Glomerular visceral epithelial cell (primary cell): ENCODE results near the gene MCHR1.
"Not testable (repeated sequence)": the region's sequence is repeated elsewhere in the genome, so short reads cannot be mapped to it uniquely, and the experiment has no call there.

Source experiments
- DNase-seq: peaks from one replicate; pipeline ENCODE4 v3.0.0-alpha.2; 2016; ENCODE audit errors: extremely low spot score

Gene MCHR1

GRCh38 chr22:40679249-40679963 is at the start of gene MCHR1:
MCHR1 (plus strand) TSS chr22:40679484; CDS start chr22:40679653, 169 bp downstream.
- no peak for DNase-seq

DNA sequence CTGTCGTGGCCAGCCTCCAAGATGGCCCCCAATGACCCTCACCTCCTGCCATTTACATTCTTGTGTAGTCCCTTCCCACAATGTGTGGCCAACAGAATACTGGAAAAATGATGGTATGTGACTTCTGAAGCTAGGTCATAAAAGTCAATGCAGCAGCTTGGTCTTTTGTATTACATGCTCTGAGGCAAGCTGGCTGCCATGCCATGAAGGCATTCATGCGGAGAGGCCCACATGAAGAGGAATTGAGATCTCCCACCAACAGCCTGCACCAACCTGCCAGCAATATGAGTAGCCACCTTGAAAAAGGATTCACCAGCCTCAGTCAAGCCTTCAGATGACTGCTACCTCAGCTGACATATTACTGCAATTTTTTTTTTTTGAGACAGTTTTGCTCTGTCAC is 47.4 kb upstream of the MCHR1 start:
- DNase-seq: peak; percentile 68

- DNase-seq: no peak
Observed at GRCh38 chr22:40633036-40633435, 46.2 kb upstream of the MCHR1 start.

DNA sequence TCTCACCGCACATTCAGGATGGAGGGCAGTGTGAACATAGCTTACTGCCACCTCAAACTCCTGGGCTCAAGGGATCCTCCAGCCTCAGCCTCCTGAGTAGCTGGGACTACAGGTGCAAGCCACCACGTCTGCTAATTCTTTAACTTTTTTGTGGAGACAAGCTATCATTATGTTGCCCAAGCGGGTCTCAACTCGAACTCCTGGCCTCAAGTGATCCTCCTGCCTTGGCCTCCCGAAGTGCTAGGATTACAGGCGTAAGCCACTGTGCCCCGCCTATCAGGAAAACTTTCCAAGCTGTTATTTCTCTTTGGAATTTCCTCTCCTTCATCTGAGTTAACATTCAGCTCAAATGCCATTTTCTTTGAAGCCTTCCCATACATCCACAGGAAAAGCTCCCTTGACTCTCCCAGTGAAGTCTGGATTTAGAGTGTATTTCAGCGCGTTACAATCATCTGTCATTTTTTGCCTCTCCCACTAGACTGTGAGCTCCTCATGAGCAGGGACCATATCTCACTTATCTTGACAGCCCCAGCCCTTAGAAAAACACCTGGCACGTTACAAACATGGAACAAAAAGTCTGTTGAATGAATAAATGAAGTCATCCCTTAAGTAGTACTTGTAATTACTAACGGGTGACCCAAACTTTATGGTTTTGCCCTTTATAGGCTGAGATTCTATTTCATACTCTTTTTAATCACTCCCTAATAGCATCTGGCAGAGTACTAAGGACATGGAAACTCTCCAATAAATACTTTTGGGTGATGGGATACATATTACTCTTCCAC is 45.0 kb upstream of the MCHR1 start:
- DNase-seq: no peak

DNA sequence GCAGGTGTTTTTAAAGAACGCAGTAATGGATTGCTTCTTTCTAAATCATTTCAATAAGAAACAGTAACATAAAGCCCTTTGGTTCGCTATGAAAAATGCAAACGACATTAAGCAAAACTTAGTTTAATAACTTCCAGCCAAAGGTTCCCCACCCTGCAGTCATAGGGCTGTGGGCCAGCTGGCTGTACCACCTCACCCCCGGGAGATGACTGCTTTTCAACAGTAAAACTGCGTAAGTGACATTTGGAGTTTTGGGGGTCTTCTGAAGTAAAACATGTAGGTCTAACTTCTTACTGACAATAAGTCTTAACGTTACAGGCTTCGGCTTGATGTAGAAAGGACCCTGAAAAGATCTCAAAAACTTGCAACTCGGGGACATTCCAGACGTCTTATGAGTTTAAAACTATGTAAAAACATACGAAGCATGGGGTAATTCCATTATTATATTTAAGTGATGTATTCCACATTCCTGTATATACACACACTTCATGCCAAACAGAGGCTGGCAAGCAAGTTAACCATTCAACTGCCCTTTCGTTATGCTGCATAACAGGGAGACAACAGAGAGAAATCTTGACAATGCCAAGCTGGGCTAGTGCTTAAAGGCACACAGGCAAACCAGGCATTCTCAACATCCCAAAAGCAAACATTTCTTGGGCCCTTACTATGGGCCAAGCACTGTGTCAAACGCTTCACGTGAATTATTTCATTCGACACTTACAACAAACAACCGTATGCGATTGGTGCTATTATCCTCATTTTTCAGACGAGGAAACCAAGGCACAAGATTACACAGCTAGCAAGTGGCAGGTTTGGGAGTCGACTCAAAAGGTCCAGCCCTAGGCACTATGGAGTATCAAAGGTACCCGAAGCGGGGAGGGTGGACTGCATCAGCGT is 44.0 kb upstream of the MCHR1 start:
- DNase-seq: no peak

DNA sequence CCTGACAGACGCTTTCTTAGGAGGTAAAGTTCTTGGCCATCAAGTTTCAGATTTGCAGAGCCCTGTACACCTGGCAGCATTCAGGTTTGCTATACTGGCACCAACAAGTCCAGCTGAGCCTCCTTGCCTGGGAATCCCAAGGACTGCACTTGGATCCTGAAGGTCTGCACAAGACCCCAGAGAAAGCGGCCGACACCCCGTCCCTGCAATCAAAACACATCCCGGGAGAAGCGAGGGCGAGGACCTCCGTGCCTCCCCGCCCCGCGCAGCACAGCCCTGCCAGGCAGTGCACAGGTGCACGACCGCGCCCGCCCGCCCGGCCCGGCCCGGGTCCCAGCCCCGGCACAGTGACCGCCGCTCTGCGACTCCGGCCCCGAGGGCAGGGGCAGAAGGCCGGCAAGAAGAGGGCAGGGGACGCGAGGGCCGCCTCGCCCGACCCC is 43.3 kb upstream of the MCHR1 start:
- no peak for DNase-seq

DNA sequence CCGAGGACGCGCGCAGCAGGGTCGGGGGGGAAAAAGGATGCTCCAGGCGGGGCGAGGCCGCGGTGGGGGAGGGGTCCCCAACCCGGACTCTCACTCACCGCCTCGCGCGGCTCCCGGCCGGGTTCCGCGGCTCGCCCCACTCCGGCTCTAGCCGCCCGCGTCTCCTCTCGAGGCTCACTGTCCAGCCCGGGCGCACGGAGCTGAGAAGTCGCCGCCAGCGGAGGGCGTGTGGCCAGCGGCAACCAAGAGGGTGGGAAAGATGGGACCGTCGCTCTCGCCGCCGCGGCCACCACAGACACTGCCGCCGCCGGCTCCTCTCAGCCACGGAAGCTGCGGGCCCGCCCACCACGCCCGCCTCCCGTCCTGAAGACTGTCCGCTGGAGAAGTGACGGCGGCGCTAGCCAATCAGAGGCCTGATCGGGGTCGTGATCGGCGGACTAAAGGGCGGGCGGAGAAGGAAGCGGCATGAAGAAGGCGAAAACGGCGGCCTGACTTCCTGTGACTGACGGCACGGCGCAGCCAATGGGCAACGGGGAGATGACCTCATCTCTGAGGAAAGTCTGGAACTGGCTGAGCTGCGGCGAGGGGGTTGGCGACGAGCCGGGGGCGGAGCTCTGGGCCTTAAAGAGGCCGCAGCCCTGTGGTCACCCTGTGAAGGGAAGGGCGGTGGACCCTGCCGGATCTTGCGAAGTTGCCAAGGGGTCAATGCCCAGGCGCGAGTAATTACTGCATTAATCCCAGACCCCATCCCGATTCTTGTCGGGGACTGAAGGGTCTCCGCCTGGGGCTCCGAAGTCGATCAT is 42.7 kb upstream of the MCHR1 start, which contains the start of gene MRTFA:
Gene MRTFA, minus strand, starts transcription at position 340 of the 803 bp plus-strand sequence.
- DNase-seq: peak; percentile 99

DNA sequence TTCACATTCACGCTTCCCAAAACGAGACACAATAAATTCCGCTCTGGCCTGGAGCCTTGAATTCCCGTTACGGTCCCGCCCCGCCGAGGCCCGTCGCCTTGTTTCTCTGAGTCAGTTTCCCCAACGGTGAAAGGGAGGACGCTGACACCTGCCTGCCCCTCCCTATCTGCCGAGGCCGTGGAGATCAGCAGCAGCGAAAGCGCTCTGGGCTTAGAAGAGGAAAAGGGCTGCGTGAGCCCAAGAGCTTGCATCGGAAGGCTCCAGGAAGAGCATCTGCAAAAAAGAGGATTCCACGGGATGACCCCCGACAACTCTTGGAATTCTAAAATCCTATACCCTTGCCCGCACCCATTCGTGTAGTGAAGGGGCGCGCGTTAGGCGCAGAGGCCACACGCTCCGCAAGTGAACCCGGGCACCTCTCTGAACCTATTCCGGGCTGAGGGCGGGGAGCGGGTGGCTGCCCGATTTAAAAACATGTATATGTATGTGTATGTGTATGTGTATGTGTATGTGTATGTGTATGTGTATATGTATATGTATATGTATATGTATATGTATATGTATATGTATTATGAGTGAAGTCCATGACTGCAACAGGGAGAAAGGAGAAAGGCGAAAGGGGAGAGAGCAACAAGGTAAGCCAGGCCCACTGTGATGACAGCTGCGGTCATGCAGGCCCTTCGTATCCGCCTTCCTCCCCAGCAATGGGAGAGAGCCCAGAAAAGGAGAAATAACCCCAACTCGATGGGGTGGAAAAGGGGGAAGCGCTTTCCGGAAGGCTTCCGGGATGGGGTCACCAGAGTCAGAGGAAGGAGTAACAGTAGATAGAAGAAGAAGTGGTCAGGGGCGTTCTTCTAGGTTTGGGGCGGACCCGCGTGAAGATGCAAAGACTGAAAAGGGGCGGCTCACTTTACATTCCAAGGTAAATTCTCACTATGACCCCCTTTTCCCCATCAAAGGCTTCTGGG is 41.8 kb upstream of the MCHR1 start:
- DNase-seq: no peak

GRCh38 chr22:40638261-40638660 is 41.0 kb upstream of the MCHR1 start:
- no peak for DNase-seq

DNA sequence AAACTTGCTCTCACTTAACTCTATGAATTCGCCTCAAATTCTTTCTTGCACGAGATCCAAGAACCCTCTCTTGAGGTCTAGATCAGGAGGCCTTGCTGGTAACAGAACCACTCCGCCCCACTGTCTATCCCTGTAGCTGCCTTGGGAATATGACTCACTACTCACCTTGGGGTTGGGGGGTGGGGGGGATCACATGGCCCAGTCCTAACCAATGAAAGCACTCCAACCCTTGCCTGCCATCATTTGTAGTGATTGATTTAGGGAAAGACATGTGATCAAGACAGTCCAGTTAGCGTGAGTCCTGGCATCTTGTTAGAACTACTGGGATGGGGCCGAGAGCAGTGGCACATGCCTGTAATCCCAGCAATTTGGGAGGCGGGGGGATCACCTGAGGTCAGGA is 38.0 kb upstream of the MCHR1 start:
- DNase-seq: no peak

- no peak for DNase-seq
Observed at GRCh38 chr22:40642316-40642715, 37.0 kb upstream of the MCHR1 start.

- no peak for DNase-seq
Observed at GRCh38 chr22:40645579-40646197, 33.6 kb upstream of the MCHR1 start.

DNA sequence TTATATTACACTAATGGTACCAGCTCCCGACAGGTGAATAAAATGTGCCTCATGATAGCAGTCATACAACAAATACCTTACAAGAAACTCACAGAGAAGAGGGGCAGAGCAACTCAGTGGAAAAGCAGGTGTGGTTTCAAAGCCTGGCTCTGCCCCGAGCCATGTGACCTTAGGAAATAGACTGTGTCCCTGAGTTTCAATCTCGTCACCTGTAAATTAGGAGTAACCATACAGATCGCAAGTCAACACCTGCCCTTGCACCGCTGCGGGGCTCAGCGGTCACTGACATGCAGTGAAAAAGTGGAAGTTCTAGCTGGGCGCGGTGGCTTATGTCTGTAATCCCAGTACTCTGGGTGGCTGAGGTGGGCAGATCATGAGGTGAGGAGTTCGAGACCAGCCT is 30.9 kb upstream of the MCHR1 start:
- DNase-seq: no peak

DNA sequence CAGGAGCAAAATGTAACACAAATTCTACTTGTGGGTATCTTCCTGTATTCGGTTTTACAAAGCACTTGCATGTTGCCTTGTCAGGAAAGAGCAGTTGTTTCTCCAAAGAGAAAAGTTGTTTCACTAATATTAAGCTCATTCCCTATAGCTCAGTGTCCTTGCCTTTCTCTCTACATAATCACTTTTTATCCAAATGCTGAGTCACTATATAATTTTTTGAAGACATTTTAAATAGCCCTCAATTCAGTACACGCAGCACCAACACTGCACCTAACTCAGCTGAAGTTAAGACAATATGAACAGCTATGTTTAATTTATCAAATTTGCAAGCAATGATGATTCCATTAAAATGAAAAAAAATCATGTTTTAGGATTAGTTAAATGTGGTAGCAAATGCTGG is 28.2 kb upstream of the MCHR1 start:
- DNase-seq: no peak

DNA sequence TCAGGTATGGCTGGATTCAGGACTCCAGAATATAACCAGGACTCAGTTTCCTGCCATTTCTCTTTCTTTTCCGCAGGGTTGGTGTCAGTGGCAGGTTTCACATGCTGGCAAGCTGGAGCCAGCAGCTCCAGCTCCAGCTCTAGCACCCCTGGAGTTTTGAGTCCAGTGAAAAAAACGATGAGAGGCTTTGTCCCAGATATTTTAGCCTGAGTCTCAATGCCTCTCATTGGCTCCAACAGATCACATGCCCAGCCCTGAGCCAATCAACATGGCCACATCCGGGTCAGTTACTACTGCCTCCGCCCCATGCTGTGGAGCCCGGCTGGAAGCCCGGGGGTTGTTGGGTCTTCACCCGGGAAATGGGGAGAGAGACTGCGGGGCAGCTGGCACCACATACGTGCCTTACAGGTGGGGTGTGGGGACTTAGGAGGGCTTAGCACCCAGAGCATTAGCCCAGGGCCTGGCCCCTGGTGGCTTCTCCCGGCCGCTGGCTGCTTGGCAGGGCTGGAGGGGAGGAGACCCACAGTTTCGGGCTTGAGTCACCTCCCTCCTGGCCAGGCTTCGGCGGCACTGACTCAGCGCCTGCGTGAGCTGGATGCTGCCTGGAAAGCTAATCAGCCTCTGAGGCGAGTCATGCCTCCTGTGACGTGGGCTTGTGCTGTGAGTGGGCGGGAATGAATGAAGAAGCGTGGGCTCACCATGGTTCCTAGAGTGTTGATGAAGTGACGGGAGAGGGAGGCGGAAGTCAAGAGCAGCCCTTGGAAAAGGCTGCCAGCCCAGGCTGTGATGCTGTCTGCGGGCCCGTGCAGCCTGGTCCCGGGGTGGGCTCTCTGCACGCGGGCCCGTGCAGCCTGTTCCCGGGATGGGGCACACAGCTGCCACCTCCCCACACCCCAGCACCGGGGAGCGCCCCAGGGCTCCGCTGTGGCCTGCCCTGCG is 27.5 kb upstream of the MCHR1 start:
- peak; percentile 97 for DNase-seq

- no peak for DNase-seq
Observed at GRCh38 chr22:40653361-40653760, 25.9 kb upstream of the MCHR1 start.

DNA sequence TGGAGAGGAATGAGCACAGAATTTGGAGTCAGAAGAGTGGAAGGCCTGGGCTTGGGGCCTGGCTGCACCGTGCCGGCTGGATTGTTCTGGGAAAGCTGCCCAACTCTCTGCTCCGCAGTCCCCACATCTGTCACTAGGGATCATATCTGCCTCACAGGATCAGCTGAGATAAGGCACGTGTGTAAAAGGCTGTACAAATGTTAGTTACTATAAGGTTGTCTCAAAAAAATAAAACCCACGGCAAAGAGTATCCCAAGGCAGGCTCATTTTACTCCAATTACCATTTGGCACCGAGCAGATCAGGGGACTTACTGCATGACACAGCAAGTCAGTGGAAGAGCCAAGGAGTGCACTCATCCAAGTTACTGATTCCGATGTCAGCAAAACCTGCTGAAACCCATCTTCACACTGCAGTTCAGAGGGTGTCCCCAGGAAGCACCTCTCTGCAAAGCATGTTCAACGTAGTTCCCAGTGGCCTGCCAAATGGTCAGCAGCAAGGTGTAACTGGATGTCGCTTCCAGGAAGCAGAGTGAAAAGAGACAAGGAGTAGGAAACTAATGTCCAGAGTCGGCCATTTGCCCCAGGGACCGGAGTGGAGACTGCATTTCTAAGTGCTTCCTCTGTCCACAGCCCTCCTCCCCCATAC is 24.6 kb upstream of the MCHR1 start:
- DNase-seq: peak; percentile 47

- DNase-seq: not testable (repeated sequence)
Observed at GRCh38 chr22:40655941-40656340, 23.3 kb upstream of the MCHR1 start.
